Uterus (tissue), 4 donors: ENCODE data around the gene SPATA31D4. TPM values are rescaled to one million over a fixed set of nuclear protein-coding genes. Genes with fewer than 3 reads are reported as not detected.

Experiments
- DNase-seq, 2 donors: peaks; one replicate each; pipeline ENCODE4 v3.0.0-alpha.2; 2019 to 2020
- H3K27ac ChIP-seq, 2 donors: fragments of 200-600 bp; sonication (generic); 1 replicate in 1 of 2; 2 replicates in 1 of 2; pipeline ENCODE4 v1.5.1; 2016 to 2018
- H3K27me3 ChIP-seq, 2 donors: fragments of 200-600 bp; sonication (generic); one replicate each; pipeline ENCODE4 v1.5.1; 2018 to 2019; ENCODE audit warnings: control low read depth in 1 of 2
- H3K36me3 ChIP-seq, 2 donors: fragments of 200-600 bp; sonication (generic); one replicate each; pipeline ENCODE4 v1.5.1; 2019; ENCODE audit warnings: control low read depth in 1 of 2
- H3K4me1 ChIP-seq, 2 donors: fragments of 200-600 bp; sonication (generic); one replicate each; pipeline ENCODE4 v1.5.1; 2018 to 2019; ENCODE audit warnings: control low read depth in 1 of 2
- H3K4me3 ChIP-seq, 2 donors: fragments of 200-600 bp; sonication (generic); 1 replicate in 1 of 2; 2 replicates in 1 of 2; pipeline ENCODE4 v1.5.1; 2018 to 2019; ENCODE audit warnings: mild to moderate bottlenecking in 1 of 2
- H3K9me3 ChIP-seq, 2 donors: fragments of 200-600 bp; sonication (generic); one replicate each; pipeline ENCODE4 v1.5.1; 2019; ENCODE audit warnings: control low read depth in 1 of 2
- POLR2A ChIP-seq, 2 donors: fragments of 450-650 bp; IDR thresholded peaks; one replicate each; pipeline ENCODE4 v1.6.1; 2016; ENCODE audit warnings: antibody characterized with exemption in 2 of 2, mild to moderate bottlenecking in 1 of 2, moderate library complexity in 1 of 2
- intact Hi-C: fragments of 100-400 bp; cut with DNase I; formaldehyde crosslinking; loops from one replicate; pipeline ENCODE4 v1.15.1; 2023; ENCODE audit warnings: low total_unique reads
- total RNA-seq, 4 donors: library from RNA; depleted of rRNA in 3 of 4; stranded (reverse); fragments of >200 nt in 3 of 4; gene quantifications; one replicate each; pipeline versions ENCODE4 v1.1.0 to v1.2.4, GENCODE V29; 2014 to 2023
- TF ChIP-seq, protein P1 (sequence below), 4 experiments: fragments of 200-600 bp in 2 of 4; fragments of 450-650 bp in 2 of 4; sonication (generic) in 2 of 4; IDR thresholded peaks; one replicate each; pipeline ENCODE4 v1.5.1; 2016 to 2019; ENCODE audit warnings: antibody characterized with exemption in 4 of 4, mild to moderate bottlenecking in 2 of 4, moderate library complexity in 1 of 4
- donor health status: DM: yes; HTN: yes; CAD: no.

Gene SPATA31D4
- total RNA-seq, 4 donors from 2014 or later = not detected

DNA sequence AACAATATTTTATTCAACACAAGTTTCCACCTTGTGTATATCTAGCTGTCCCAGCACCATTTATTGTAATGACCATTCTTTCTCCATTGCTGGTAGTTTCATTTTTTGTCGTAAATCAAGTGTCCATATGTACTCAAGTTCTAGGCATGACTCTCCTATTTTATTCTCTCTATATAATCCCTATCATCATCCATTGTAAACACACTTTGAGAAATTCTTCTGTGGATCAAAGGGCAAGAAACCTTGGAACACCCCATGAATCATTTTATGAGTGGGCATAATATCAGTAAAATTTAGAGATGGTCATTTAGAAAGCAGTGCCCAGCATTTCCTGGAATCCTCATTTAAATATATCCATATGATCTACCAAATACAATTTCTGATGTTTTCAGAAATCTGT lies 35.8 kb upstream of the SPATA31D4 start:
- H3K4me3 ChIP-seq = no peak overlapping the region
- intact Hi-C loops = no loop called here
- H3K9me3 ChIP-seq = no peaks in the 10 kb centered on the region
- no peaks in the 10 kb centered on the region for H3K36me3 ChIP-seq
- H3K4me1 ChIP-seq = no peaks in the 10 kb centered on the region
- no peak for TF ChIP-seq POLR2A (IDR thresholded peaks at IDR 0.05)
- TF ChIP-seq, protein P1, sequence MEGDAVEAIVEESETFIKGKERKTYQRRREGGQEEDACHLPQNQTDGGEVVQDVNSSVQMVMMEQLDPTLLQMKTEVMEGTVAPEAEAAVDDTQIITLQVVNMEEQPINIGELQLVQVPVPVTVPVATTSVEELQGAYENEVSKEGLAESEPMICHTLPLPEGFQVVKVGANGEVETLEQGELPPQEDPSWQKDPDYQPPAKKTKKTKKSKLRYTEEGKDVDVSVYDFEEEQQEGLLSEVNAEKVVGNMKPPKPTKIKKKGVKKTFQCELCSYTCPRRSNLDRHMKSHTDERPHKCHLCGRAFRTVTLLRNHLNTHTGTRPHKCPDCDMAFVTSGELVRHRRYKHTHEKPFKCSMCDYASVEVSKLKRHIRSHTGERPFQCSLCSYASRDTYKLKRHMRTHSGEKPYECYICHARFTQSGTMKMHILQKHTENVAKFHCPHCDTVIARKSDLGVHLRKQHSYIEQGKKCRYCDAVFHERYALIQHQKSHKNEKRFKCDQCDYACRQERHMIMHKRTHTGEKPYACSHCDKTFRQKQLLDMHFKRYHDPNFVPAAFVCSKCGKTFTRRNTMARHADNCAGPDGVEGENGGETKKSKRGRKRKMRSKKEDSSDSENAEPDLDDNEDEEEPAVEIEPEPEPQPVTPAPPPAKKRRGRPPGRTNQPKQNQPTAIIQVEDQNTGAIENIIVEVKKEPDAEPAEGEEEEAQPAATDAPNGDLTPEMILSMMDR (IDR thresholded peaks at IDR 0.05) = no peak
- no peaks in the 10 kb centered on the region for H3K27me3 ChIP-seq
- DNase-seq = no peak
- H3K27ac ChIP-seq = no peak overlapping the region

DNA sequence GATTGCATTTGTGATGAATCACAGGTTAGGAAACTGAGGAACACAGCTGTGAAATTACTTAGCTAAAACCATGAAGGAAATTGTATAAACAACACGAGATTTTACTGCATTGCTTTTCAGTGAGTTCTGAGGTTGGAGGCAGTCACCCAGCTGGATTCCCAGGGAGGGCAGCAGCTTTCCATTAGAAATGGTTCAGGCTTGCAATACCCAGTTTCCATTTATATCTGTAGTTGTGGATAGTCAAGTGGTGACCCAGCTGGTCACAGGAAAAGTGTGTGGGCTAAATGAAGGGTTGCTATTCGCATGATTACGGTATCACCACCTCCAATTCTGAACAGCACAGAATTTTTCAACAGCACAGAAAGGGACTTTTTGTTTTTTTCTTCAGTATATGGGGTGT lies 34.3 kb upstream of the SPATA31D4 start:
- Histone ChIP-seq H3K36me3 (no peaks in the 10 kb centered on the region), H3K9me3 (no peaks in the 10 kb centered on the region), H3K27me3 (no peaks in the 10 kb centered on the region), H3K4me1 (no peaks in the 10 kb centered on the region), H3K4me3 (no peak overlapping the region), H3K27ac (no peak overlapping the region)
- intact Hi-C loops = no loop called here
- no peak for DNase-seq
- TF ChIP-seq, protein P1 (IDR thresholded peaks at IDR 0.05) = no peak
- no peak for TF ChIP-seq POLR2A (IDR thresholded peaks at IDR 0.05)

DNA sequence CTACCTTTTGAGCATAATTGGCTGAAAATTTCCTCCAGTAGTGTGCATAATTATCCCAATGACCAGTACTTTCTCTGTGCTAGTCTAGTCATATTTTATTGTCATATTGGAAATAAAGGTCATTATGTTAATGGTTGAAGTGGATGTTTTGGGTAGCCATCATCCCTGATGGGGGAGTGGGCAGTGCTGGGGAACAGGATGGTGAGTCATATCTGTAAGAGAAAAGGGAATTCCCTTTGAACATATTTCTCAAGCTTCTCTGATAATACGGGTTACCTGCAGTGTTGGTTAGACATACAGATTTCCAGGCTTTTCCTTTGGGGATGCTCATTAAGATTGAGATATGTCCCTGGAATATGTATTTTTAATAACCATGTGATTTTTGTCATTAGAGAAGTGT lies 33.3 kb upstream of the SPATA31D4 start:
- Histone ChIP-seq H3K36me3 (no peaks in the 10 kb centered on the region), H3K4me3 (no peak overlapping the region), H3K27me3 (no peaks in the 10 kb centered on the region), H3K27ac (no peak overlapping the region), H3K9me3 (no peaks in the 10 kb centered on the region), H3K4me1 (no peaks in the 10 kb centered on the region)
- intact Hi-C loops = no loop called here
- TF ChIP-seq, protein P1 (IDR thresholded peaks at IDR 0.05) = no peak
- no peak for TF ChIP-seq POLR2A (IDR thresholded peaks at IDR 0.05)
- DNase-seq = no peak

DNA sequence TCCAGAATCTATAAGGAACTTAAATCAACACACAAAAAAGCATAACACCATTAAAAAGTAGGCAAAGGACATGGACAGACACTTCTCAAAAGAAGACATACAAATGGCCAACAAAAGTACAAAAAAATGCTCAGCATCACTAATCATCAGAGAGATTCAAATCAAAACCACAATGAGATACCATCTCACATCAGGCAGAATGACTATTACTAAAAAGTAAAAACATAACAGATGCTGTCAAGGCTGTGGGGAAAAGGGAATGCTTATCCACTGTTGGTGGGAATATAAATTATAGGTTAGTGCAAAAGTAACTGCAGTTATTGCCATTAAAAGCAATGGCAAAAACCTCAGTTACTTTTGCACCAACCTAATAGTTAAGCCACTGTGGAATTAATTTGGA lies 32.2 kb upstream of the SPATA31D4 start:
- Histone ChIP-seq H3K27me3 (no peaks in the 10 kb centered on the region), H3K27ac (no peak overlapping the region), H3K9me3 (no peaks in the 10 kb centered on the region), H3K36me3 (no peaks in the 10 kb centered on the region), H3K4me1 (no peaks in the 10 kb centered on the region), H3K4me3 (no peak overlapping the region)
- TF ChIP-seq, protein P1 (IDR thresholded peaks at IDR 0.05) = no peak
- no peak for TF ChIP-seq POLR2A (IDR thresholded peaks at IDR 0.05)
- intact Hi-C loops = no loop called here
- DNase-seq = no peak

DNA sequence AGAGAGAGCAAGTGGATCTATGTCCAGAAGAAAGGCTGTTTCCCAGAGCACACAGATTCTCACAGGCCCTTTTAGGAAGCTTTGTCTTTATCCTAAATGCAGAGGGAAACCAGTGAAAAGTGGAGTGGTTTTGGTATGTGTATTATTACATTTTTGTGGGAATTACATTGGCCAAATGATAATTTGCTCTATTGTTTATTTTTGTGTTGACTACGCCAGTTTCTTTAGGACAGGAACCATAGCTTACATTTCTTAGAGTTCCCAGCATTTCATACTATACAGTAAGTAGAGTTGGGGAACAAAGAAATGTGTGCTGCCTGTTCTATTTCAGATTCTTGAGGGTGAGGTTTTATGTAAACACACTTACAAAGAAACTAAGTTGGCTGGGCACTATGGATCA lies 29.4 kb upstream of the SPATA31D4 start:
- DNase-seq = no peak
- Histone ChIP-seq H3K4me3 (no peak overlapping the region), H3K36me3 (no peaks in the 10 kb centered on the region), H3K27ac (no peak overlapping the region), H3K27me3 (no peaks in the 10 kb centered on the region), H3K9me3 (no peaks in the 10 kb centered on the region), H3K4me1 (no peaks in the 10 kb centered on the region)
- intact Hi-C loops = no loop called here
- TF ChIP-seq POLR2A (IDR thresholded peaks at IDR 0.05) = no peak
- TF ChIP-seq, protein P1 (IDR thresholded peaks at IDR 0.05) = no peak
